CD4-positive, alpha-beta T cell (primary cell): ENCODE data around the gene LSM3. TPM values are rescaled to one million over a fixed set of nuclear protein-coding genes. Genes with fewer than 3 reads are reported as not detected.

Source experiments
- ATAC-seq: fragments of 200-7000 bp; cut with Tn5 transposase; one replicate; pipeline ENCODE4 v1.10.0; 2022; ENCODE audit warnings: mild to moderate bottlenecking; ENCODE audit not compliant: poor library complexity
- CTCF ChIA-PET: fragments of 350-600 bp; sonication (Branson Sonifier 250); formaldehyde crosslinking; loops from one replicate; lab custom pipeline; 2021; ENCODE audit warnings: antibody characterized with exemption, inconsistent platforms; lab: Charles Lee
- POLR2A ChIA-PET: fragments of 350-600 bp; sonication (Branson Sonifier 250); formaldehyde crosslinking; loops from one replicate; lab custom pipeline; 2021; ENCODE audit warnings: antibody characterized with exemption, inconsistent platforms; lab: Charles Lee
- DNase-seq, 14 experiments: peaks; one replicate each; pipeline ENCODE4 v3.0.0-alpha.2; 2013 to 2020; ENCODE audit warnings: mixed read lengths in 2 of 14
- H3K27ac ChIP-seq, 2 donors: one replicate each; pipeline versions ENCODE4 v1.5.1 to v1.7.0; 2013; ENCODE audit warnings: low read length in 2 of 2, low read depth in 1 of 2, mild to moderate bottlenecking in 1 of 2
- H3K27me3 ChIP-seq, 2 experiments: 1 replicate in 1 of 2; 2 replicates in 1 of 2; pipeline versions ENCODE4 v1.6.1 to v1.7.0; 2013; ENCODE audit warnings: low read length in 2 of 2, control low read depth in 1 of 2, mild to moderate bottlenecking in 1 of 2, moderate library complexity in 1 of 2; ENCODE audit not compliant: insufficient read depth in 2 of 2, control insufficient read depth in 1 of 2
- H3K36me3 ChIP-seq: one replicate; pipeline ENCODE4 v1.6.1; 2013; ENCODE audit warnings: low read length, control low read depth; ENCODE audit not compliant: insufficient read depth
- H3K4me1 ChIP-seq: one replicate; pipeline ENCODE4 v1.6.1; 2013; ENCODE audit warnings: low read length, control low read depth; ENCODE audit not compliant: insufficient read depth
- H3K4me3 ChIP-seq: one replicate; pipeline ENCODE4 v1.5.1; 2013; ENCODE audit warnings: mild to moderate bottlenecking, low read length, moderate library complexity
- H3K9me3 ChIP-seq, 2 experiments: 1 replicate in 1 of 2; 2 replicates in 1 of 2; pipeline versions ENCODE4 v1.6.1 to v1.7.0; 2013; ENCODE audit warnings: low read length in 2 of 2, mild to moderate bottlenecking in 2 of 2, control low read depth in 1 of 2, moderate library complexity in 1 of 2; ENCODE audit not compliant: control insufficient read depth in 1 of 2, insufficient read depth in 1 of 2
- H3K27ac Mint-ChIP-seq: one replicate; pipeline ENCODE4 v1.8.0; 2020; ENCODE audit warnings: mixed read lengths
- H3K27me3 Mint-ChIP-seq: one replicate; pipeline ENCODE4 v1.8.0; 2021; ENCODE audit warnings: mixed read lengths
- H3K36me3 Mint-ChIP-seq: one replicate; pipeline ENCODE4 v1.8.0; 2021; ENCODE audit warnings: low read depth, mixed read lengths
- H3K4me1 Mint-ChIP-seq: one replicate; pipeline ENCODE4 v1.8.0; 2021; ENCODE audit warnings: low read depth, mixed read lengths
- H3K4me3 Mint-ChIP-seq: one replicate; pipeline ENCODE4 v1.8.0; 2020; ENCODE audit warnings: mild to moderate bottlenecking, mixed read lengths
- H3K9me3 Mint-ChIP-seq: one replicate; pipeline ENCODE4 v1.8.0; 2020; ENCODE audit warnings: mixed read lengths
- intact Hi-C, 2 experiments: fragments of 100-400 bp; cut with DNase I in 1 of 2; cut with micrococcal nuclease in 1 of 2; formaldehyde crosslinking; loops; one replicate each; pipeline versions ENCODE4 v1.15.1 to v1.9.0; 2023 to 2025; cut with DNase I, micrococcal nuclease
- total RNA-seq, 174 experiments: library from RNA in 2 of 174; stranded (reverse) in 2 of 174; gene quantifications; one replicate each; pipeline ENCODE4 v1.2.3 and lab custom pipeline; 2021 to 2026
- TF ChIP-seq, protein P1 (sequence below): fragments of 200-600 bp; IDR thresholded peaks from one replicate; pipeline ENCODE4 v1.8.0; 2022; ENCODE audit warnings: antibody characterized with exemption, mild to moderate bottlenecking

The LSM3 gene
- total RNA-seq, 2 experiments from 2014 or later: 6.5 to 6.9 TPM

DNA sequence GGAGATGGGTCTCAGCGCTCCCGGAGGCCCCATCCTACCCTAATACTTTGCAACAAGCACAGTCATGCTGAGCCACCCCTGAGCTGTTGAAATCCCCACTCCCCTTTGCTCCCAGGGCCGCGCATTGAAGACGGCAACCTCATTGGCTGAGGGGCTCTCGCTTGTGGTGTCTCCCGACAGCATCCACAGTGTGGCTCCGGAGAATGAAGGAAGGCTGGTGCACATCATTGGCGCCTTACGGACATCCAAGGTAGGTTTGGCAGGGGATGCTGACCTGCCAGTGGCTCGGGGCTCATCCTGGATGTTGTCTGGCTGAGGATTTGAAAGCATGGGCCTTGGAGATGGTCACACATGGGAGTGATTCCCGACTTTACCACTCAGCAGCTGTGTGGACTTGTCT is 47.9 kb upstream of the LSM3 start:
- ChIA-PET CTCF (no interaction called here), POLR2A (no interaction called here)
- Mint-ChIP-seq H3K27ac (no peak overlapping the region), H3K4me1 (peaks cover 31% of the 10 kb centered on the region), H3K36me3 (peaks cover 86% of the 10 kb centered on the region), H3K27me3 (no peaks in the 10 kb centered on the region), H3K9me3 (no peaks in the 10 kb centered on the region), H3K4me3 (no peak overlapping the region)
- DNase-seq (no peak), ATAC-seq (no peak)
- Histone ChIP-seq H3K36me3 (peaks cover 81% of the 10 kb centered on the region), H3K27ac (no peak overlapping the region), H3K9me3 (no peaks in the 10 kb centered on the region), H3K27me3 (no peaks in the 10 kb centered on the region), H3K4me3 (no peak overlapping the region), H3K4me1 (peaks cover 28% of the 10 kb centered on the region)
- intact Hi-C loops: no loop called here
- TF ChIP-seq, protein P1, sequence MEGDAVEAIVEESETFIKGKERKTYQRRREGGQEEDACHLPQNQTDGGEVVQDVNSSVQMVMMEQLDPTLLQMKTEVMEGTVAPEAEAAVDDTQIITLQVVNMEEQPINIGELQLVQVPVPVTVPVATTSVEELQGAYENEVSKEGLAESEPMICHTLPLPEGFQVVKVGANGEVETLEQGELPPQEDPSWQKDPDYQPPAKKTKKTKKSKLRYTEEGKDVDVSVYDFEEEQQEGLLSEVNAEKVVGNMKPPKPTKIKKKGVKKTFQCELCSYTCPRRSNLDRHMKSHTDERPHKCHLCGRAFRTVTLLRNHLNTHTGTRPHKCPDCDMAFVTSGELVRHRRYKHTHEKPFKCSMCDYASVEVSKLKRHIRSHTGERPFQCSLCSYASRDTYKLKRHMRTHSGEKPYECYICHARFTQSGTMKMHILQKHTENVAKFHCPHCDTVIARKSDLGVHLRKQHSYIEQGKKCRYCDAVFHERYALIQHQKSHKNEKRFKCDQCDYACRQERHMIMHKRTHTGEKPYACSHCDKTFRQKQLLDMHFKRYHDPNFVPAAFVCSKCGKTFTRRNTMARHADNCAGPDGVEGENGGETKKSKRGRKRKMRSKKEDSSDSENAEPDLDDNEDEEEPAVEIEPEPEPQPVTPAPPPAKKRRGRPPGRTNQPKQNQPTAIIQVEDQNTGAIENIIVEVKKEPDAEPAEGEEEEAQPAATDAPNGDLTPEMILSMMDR: no peak

DNA sequence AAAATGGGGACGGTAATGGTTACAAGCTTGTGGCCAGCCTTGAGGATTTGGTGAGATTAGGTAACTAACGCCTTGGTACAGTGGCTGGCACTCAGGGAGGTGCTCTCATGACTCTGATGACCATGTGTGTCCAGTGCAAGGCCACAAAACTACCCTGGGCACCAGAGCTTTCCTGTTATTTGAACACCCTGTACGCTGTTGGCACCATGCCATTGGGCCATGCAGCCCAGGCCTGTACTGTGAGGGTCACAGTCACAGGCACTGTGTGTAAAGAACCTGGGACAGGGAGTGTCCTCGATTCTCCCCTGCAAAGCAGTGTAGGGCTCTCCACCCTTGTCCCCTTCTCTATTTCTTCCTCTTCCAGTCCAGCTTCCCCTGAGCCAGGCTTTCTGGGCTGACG is 47.5 kb upstream of the LSM3 start:
- H3K4me3 Mint-ChIP-seq: no peak overlapping the region
- H3K4me1 Mint-ChIP-seq: peaks cover 27% of the 10 kb centered on the region
- Histone ChIP-seq H3K27me3 (no peaks in the 10 kb centered on the region), H3K4me3 (no peak overlapping the region), H3K36me3 (peaks cover 86% of the 10 kb centered on the region), H3K4me1 (peaks cover 23% of the 10 kb centered on the region), H3K9me3 (no peaks in the 10 kb centered on the region), H3K27ac (no peak overlapping the region)
- H3K27me3 Mint-ChIP-seq: no peaks in the 10 kb centered on the region
- no peak for DNase-seq
- intact Hi-C loops: no loop called here
- TF ChIP-seq, protein P1: no peak
- H3K27ac Mint-ChIP-seq: no peak overlapping the region
- peaks cover 86% of the 10 kb centered on the region for H3K36me3 Mint-ChIP-seq
- ChIA-PET CTCF (no interaction called here), POLR2A (interaction anchor here (0.7 to 1.2 kb wide), 2 partner anchors 11 to 176 kb away, joined by 3 to 4 read pairs; no protein-coding TSS in a partner anchor)
- no peaks in the 10 kb centered on the region for H3K9me3 Mint-ChIP-seq
- ATAC-seq: no peak

DNA sequence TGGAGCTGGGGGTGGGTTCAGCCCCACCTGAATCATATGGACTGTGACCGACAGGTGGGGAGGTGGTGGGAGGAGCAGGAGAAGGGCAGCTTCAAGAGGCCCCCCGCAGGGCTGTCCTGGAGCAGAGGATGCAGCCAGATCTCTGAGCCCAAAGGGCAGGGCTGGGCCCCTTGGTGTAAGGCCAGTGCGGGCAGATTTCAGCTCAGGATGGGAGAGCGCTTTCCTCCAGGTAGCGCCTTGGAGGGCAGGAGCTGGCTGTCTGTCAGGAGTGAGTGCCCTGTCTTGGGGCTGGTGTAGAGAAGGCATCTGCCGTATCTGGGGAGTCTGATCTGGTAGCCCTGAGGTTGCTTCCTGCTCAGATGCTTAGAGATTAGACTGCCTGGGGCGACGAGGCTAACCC is 46.5 kb upstream of the LSM3 start:
- H3K27ac Mint-ChIP-seq: no peak overlapping the region
- no peak overlapping the region for H3K27ac ChIP-seq
- ATAC-seq (no peak), DNase-seq (no peak)
- H3K9me3 ChIP-seq: no peaks in the 10 kb centered on the region
- H3K4me3 ChIP-seq: no peak overlapping the region
- TF ChIP-seq, protein P1: no peak
- CTCF ChIA-PET: no interaction called here
- H3K27me3 ChIP-seq: no peaks in the 10 kb centered on the region
- no peaks in the 10 kb centered on the region for H3K27me3 Mint-ChIP-seq
- no peaks in the 10 kb centered on the region for H3K9me3 Mint-ChIP-seq
- peaks cover 14% of the 10 kb centered on the region for H3K4me1 ChIP-seq
- intact Hi-C loops: no loop called here
- H3K36me3 Mint-ChIP-seq: peaks cover 93% of the 10 kb centered on the region
- H3K4me3 Mint-ChIP-seq: no peak overlapping the region
- H3K36me3 ChIP-seq: peaks cover 95% of the 10 kb centered on the region
- POLR2A ChIA-PET: interaction anchor here (1.2 kb wide), 1 partner anchor 10 kb away, joined by 4 read pairs; no protein-coding TSS in a partner anchor
- H3K4me1 Mint-ChIP-seq: peaks cover 17% of the 10 kb centered on the region
